HepG2 (cell line): Measurements from ENCODE around the gene LIF. TPM values are rescaled to one million over a fixed set of nuclear protein-coding genes. Genes with fewer than 3 reads are reported as not detected.
A peak's percentile ranks its signal among the peaks of the same experiment; 100 is the strongest.

Experiments
- ATAC-seq: fragments of 200-7000 bp; cut with Tn5 transposase; 3 replicates; pipeline ENCODE4 v1.9.1; 2020; ENCODE audit warnings: mild to moderate bottlenecking, moderate library complexity
- BruUV-seq: library from RNA; stranded (reverse); fragments of 400-500 nt; replicated peaks from 2 replicates; lab custom pipeline; 2021; lab: Mats Ljungman, UMichigan
- CTCF ChIA-PET: fragments of 300-600 bp; formaldehyde crosslinking; extraction: SDS; loops from one replicate; lab custom pipeline; 2021; ENCODE audit warnings: low total read pairs, inconsistent platforms, low intra/inter-chr PET ratio; lab: Yijun Ruan, JAX
- POLR2A ChIA-PET: fragments of 350-600 bp; sonication (Branson Sonifier 250); formaldehyde crosslinking; loops from one replicate; lab custom pipeline; 2020; ENCODE audit warnings: antibody characterized with exemption, inconsistent platforms; lab: Yijun Ruan, JAX
- DNase-seq: peaks from one replicate; pipeline ENCODE4 v3.0.0-alpha.2; 2015; ENCODE audit warnings: low spot score
- FAIRE-seq: peaks from 3 replicates; lab custom pipeline; 2011; peaks lifted over from hg19 to GRCh38; lab: Jason Lieb, UNC
- H2AFZ ChIP-seq: one replicate; pipeline ENCODE4 v1.6.1; 2011; ENCODE audit warnings: low read length, inconsistent platforms
- H3K27ac ChIP-seq: fragments of 300-600 bp; 3 replicates; pipeline ENCODE4 v1.8.0; 2011; ENCODE audit warnings: mixed run types, mild to moderate bottlenecking, mixed read lengths, low read length, inconsistent platforms; ENCODE audit not compliant: insufficient read depth; ENCODE audit errors: extremely low read length
- H3K27me3 ChIP-seq, 2 experiments: fragments of 200-600 bp in 1 of 2; 2 replicates in 1 of 2; 3 replicates in 1 of 2; pipeline versions ENCODE4 v1.6.0 to v1.8.0; 2011; ENCODE audit warnings: low read length in 2 of 2, mild to moderate bottlenecking in 2 of 2, moderate library complexity in 2 of 2, inconsistent platforms in 1 of 2; ENCODE audit not compliant: insufficient read depth in 2 of 2, control insufficient read depth in 1 of 2
- H3K36me3 ChIP-seq, 2 experiments: fragments of 200-600 bp in 1 of 2; replicated peaks in 1 of 2; 2 replicates in 1 of 2; 3 replicates in 1 of 2; pipeline versions ENCODE4 v1.5.1 to v1.8.0; 2011; ENCODE audit warnings: low read length in 2 of 2, inconsistent platforms in 1 of 2; ENCODE audit not compliant: insufficient read depth in 2 of 2, control insufficient read depth in 1 of 2
- H3K4me1 ChIP-seq: 2 replicates; pipeline ENCODE4 v1.5.1; 2012; ENCODE audit warnings: low read length, inconsistent platforms; ENCODE audit not compliant: insufficient read depth
- H3K4me2 ChIP-seq: 2 replicates; pipeline ENCODE4 v1.6.0; 2011; ENCODE audit warnings: low read depth, low read length, inconsistent platforms
- H3K4me3 ChIP-seq, 3 experiments: fragments of 200-600 bp in 1 of 3; sonication (generic), shearing (Covaris generic) in 1 of 3; replicated peaks in 1 of 3; 2 replicates each; pipeline ENCODE4 v1.5.1; 2011 to 2016; ENCODE audit warnings: low read length in 3 of 3, inconsistent platforms in 2 of 3, low read depth in 2 of 3, mild to moderate bottlenecking in 2 of 3, control low read depth in 1 of 3, mixed read lengths in 1 of 3; ENCODE audit not compliant: insufficient read depth in 1 of 3
- H3K79me2 ChIP-seq: one replicate; pipeline ENCODE4 v1.6.1; 2011; ENCODE audit warnings: low read length, inconsistent platforms; ENCODE audit not compliant: insufficient read depth
- H3K9ac ChIP-seq: 2 replicates; pipeline ENCODE4 v1.6.0; 2011; ENCODE audit warnings: mild to moderate bottlenecking, low read depth, low read length, inconsistent platforms; ENCODE audit not compliant: insufficient read depth
- H3K9me3 ChIP-seq: 2 replicates; pipeline ENCODE4 v1.5.1; 2012; ENCODE audit warnings: mild to moderate bottlenecking, low read length
- H4K20me1 ChIP-seq: 2 replicates; pipeline ENCODE4 v1.6.0; 2011; ENCODE audit warnings: inconsistent platforms, mild to moderate bottlenecking, low read length, moderate library complexity; ENCODE audit not compliant: insufficient read depth
- CCAR2 ChIP-seq: fragments of 200-400 bp; formaldehyde crosslinking; optimal IDR thresholded peaks from 2 replicates; pipeline ENCODE3; 2018; ENCODE audit warnings: low read depth, mild to moderate bottlenecking, low read length, moderate library complexity
- EHMT2 ChIP-seq: fragments of 200-600 bp; sonication (generic); IDR thresholded peaks from 2 replicates; pipeline ENCODE4 v1.7.0; 2017; ENCODE audit warnings: antibody characterized with exemption, low read depth, low read length, borderline replicate concordance
- HNRNPL ChIP-seq: fragments of 200-400 bp; formaldehyde crosslinking; IDR thresholded peaks from 2 replicates; pipeline ENCODE4 v1.6.1; 2017; ENCODE audit warnings: mild to moderate bottlenecking, low read depth, low read length
- HNRNPLL ChIP-seq: fragments of 200-400 bp; formaldehyde crosslinking; IDR thresholded peaks from 2 replicates; pipeline ENCODE4 v1.6.1; 2017; ENCODE audit warnings: mild to moderate bottlenecking, low read depth, low read length; ENCODE audit not compliant: poor library complexity, severe bottlenecking
- MTF1 ChIP-seq: sonication (generic); formaldehyde crosslinking; IDR thresholded peaks from 2 replicates; pipeline ENCODE4 v1.5.0; 2020; ENCODE audit warnings: missing genetic modification reagents
- NRL ChIP-seq: sonication (generic); formaldehyde crosslinking; IDR thresholded peaks from 2 replicates; pipeline ENCODE4 v1.5.0; 2020; ENCODE audit warnings: missing genetic modification reagents, mild to moderate bottlenecking, moderate library complexity, borderline replicate concordance
- TEAD2 ChIP-seq: sonication (generic); formaldehyde crosslinking; IDR thresholded peaks from 2 replicates; pipeline ENCODE4 v1.9.0; 2021; ENCODE audit warnings: missing genetic modification reagents
- ZFP62 ChIP-seq: sonication (generic); formaldehyde crosslinking; IDR thresholded peaks from 2 replicates; pipeline ENCODE4 v1.4.0; 2020; ENCODE audit warnings: missing genetic modification reagents
- ZFYVE20 ChIP-seq: sonication (generic); formaldehyde crosslinking; IDR thresholded peaks from 2 replicates; pipeline ENCODE4 v1.8.0; 2023; ENCODE audit warnings: low read depth, mild to moderate bottlenecking, moderate library complexity, missing genetic modification reagents, borderline replicate concordance
- ZKSCAN1 ChIP-seq: fragments of 150-350 bp; IDR thresholded peaks from 2 replicates; pipeline ENCODE4 v1.6.1; 2014; ENCODE audit warnings: low read length
- ZNF142 ChIP-seq: sonication (generic); formaldehyde crosslinking; IDR thresholded peaks from 2 replicates; pipeline ENCODE4 v1.4.0; 2020; ENCODE audit warnings: missing genetic modification reagents
- WGBS: methylation state at CpG from one replicate; pipeline ENCODE4 v1.1.6; 2017; ENCODE audit warnings: low lambda C conversion rate; 5-methylcytosine and 5-hydroxymethylcytosine counted together
- in situ Hi-C: cut with HindIII; loops from 2 replicates; pipeline ENCODE4 v1.10.0; 2017; ENCODE audit warnings: low pct_unique_long_range_greater_than_20kb; ENCODE audit not compliant: extremely low pct_ligation_motif_present
- intact Hi-C: fragments of 100-400 bp; cut with micrococcal nuclease; formaldehyde crosslinking; loops from one replicate; pipeline ENCODE4 v1.10.0; 2022; ENCODE audit not compliant: unreplicated experiment
- polyA plus RNA-seq, 8 experiments: library from polyadenylated mRNA; depleted of rRNA in 3 of 8; stranded (reverse) in 7 of 8; unstranded in 1 of 8; fragments of >200 nt; fragmentation: Illumina TruSeq in 4 of 8; extraction: Trizol in 4 of 8; gene quantifications; 2 replicates each; pipeline versions ENCODE4 v1.2.1 to v1.2.3, GENCODE V29; 2011 to 2016; ENCODE audit warnings: low read depth in 4 of 8, missing spikeins in 1 of 8, mixed read lengths in 1 of 8; ENCODE audit not compliant: insufficient read depth in 1 of 8
- total RNA-seq, 5 experiments: library from RNA; depleted of rRNA; stranded (reverse); fragments of >200 nt; fragmentation: Illumina TruSeq; extraction: Trizol; gene quantifications; 2 replicates each; pipeline ENCODE4 v1.2.3, GENCODE V29; 2016; ENCODE audit warnings: low read depth in 1 of 5
- TF ChIP-seq, protein P1 (sequence below): sonication (generic); formaldehyde crosslinking; IDR thresholded peaks from 2 replicates; pipeline ENCODE4 v1.9.0; 2022; ENCODE audit warnings: low read depth, missing genetic modification reagents
- TF ChIP-seq, protein P2 (sequence below): sonication (generic); formaldehyde crosslinking; IDR thresholded peaks from 2 replicates; pipeline ENCODE4 v1.5.1; 2020; ENCODE audit warnings: mild to moderate bottlenecking, moderate library complexity, missing genetic modification reagents
- TF ChIP-seq, protein P3 (sequence below): IDR thresholded peaks from 2 replicates; pipeline ENCODE4 v1.6.1; 2018; ENCODE audit warnings: missing genetic modification reagents

LIF gene
- total and polyA plus RNA-seq, 2 of the 13 experiments (the other 11 are each of a cell fraction or from before 2014, with no cell fraction given), result 3.6 to 8.5 TPM

DNA sequence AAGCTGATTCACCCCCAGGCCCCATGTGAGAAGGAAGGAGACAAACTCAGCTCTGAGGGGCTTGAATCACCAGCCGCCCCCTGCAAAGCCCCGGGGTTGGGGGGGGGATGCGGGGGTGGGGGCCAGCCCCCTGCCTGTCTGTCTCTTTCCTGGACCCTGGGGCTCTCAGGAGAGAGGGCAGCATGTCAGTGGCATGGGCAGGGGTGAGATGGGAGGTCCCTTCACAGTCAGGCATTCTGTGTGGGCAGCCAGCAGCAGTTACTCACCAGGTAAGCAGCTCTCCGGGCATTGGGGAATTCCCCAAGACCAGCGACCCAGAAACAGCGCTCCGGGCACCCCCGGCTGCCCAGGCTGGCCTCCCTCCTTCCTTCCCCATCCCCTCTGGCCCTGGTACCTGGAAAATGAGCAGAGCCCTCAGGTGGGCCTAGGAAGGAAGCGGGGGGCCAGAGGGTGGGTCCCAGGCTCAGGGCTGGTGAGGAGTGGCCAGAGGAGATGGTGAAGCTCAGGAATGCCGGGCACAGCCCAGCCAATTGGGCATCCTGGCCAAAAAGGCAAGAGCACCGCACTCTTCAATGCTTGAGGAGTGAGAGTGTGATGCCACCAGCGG lies 4.2 kb upstream of the LIF start:
- Histone ChIP-seq H2AFZ (no peak overlapping the region), H3K27ac (no peak overlapping the region), H3K27me3 (no peaks in the 10 kb centered on the region), H3K4me2 (no peak overlapping the region), H3K4me1 (peaks cover 63% of the 10 kb centered on the region), H3K36me3 (no peaks in the 10 kb centered on the region), H3K9me3 (no peaks in the 10 kb centered on the region), H3K79me2 (no peaks in the 10 kb centered on the region), H4K20me1 (no peaks in the 10 kb centered on the region), H3K4me3 (no peak overlapping the region), H3K9ac (no peak overlapping the region)
- intact Hi-C loops, result no loop called here
- CTCF ChIA-PET, result no interaction called here
- no peak for ATAC-seq
- in situ Hi-C loops, result no loop called here
- DNase-seq, result no peak
- 47% methylated on average over 12 of the region's 12 CpGs for WGBS
- BruUV-seq, result no TSS peak
- FAIRE-seq, result no peak
- POLR2A ChIA-PET, result interaction anchor here (0.6 to 1.9 kb wide), 4 partner anchors 17 to 42 kb away, joined by 3 to 7 read pairs (median 3); no protein-coding TSS in a partner anchor
- TF ChIP-seq HNRNPL (peak; percentile 84), ZFYVE20 (CRISPR knock-in tag) (no peak), MTF1 (CRISPR knock-in tag) (no peak), ZKSCAN1 (no peak), EHMT2 (no peak), ZFP62 (no peak), NRL (CRISPR knock-in tag) (no peak), HNRNPLL (peak; percentile 25), CCAR2 (no peak), TEAD2 (CRISPR knock-in tag) (no peak), ZNF142 (CRISPR knock-in tag) (no peak)
- TF ChIP-seq, protein P1, sequence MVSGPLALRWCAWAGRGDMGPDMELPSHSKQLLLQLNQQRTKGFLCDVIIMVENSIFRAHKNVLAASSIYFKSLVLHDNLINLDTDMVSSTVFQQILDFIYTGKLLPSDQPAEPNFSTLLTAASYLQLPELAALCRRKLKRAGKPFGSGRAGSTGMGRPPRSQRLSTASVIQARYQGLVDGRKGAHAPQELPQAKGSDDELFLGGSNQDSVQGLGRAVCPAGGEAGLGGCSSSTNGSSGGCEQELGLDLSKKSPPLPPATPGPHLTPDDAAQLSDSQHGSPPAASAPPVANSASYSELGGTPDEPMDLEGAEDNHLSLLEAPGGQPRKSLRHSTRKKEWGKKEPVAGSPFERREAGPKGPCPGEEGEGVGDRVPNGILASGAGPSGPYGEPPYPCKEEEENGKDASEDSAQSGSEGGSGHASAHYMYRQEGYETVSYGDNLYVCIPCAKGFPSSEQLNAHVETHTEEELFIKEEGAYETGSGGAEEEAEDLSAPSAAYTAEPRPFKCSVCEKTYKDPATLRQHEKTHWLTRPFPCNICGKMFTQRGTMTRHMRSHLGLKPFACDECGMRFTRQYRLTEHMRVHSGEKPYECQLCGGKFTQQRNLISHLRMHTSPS (CRISPR knock-in tag), result peak; percentile 35; the same call in 1 of the 2 replicates
- TF ChIP-seq, protein P2, sequence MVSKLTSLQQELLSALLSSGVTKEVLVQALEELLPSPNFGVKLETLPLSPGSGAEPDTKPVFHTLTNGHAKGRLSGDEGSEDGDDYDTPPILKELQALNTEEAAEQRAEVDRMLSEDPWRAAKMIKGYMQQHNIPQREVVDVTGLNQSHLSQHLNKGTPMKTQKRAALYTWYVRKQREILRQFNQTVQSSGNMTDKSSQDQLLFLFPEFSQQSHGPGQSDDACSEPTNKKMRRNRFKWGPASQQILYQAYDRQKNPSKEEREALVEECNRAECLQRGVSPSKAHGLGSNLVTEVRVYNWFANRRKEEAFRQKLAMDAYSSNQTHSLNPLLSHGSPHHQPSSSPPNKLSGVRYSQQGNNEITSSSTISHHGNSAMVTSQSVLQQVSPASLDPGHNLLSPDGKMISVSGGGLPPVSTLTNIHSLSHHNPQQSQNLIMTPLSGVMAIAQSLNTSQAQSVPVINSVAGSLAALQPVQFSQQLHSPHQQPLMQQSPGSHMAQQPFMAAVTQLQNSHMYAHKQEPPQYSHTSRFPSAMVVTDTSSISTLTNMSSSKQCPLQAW (CRISPR knock-in tag), result no peak
- TF ChIP-seq, protein P3, sequence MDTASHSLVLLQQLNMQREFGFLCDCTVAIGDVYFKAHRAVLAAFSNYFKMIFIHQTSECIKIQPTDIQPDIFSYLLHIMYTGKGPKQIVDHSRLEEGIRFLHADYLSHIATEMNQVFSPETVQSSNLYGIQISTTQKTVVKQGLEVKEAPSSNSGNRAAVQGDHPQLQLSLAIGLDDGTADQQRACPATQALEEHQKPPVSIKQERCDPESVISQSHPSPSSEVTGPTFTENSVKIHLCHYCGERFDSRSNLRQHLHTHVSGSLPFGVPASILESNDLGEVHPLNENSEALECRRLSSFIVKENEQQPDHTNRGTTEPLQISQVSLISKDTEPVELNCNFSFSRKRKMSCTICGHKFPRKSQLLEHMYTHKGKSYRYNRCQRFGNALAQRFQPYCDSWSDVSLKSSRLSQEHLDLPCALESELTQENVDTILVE (CRISPR knock-in tag), result no peak
